NCI-H128 (cell line): ENCODE measurements around the gene BPIFB2.

Experiments
- DNase-seq: peaks from one replicate; lab custom pipeline; 2025; ENCODE audit not compliant: unreplicated experiment; lab: John Stamatoyannopoulos, UW

Gene BPIFB2

GRCh38 chr20:33020278-33021161 is 13.0 kb downstream of the BPIFB2 start:
- no peak for DNase-seq

- no peak for DNase-seq
These were observed 14.4 kb downstream of the BPIFB2 start for GRCh38 chr20:33021879-33022278.

GRCh38 chr20:33022289-33022688 is 14.8 kb downstream of the BPIFB2 start:
- no peak for DNase-seq

- DNase-seq = no peak
These were observed 15.4 kb downstream of the BPIFB2 start for GRCh38 chr20:33022694-33023438.

- DNase-seq = no peak
These were observed 16.1 kb downstream of the BPIFB2 start for GRCh38 chr20:33023439-33024242.

GRCh38 chr20:33024243-33024560 is 16.7 kb downstream of the BPIFB2 start:
- no peak for DNase-seq

GRCh38 chr20:33024609-33025317 is 17.3 kb downstream of the BPIFB2 start:
- no peak for DNase-seq

- DNase-seq = no peak
These were observed 17.9 kb downstream of the BPIFB2 start for GRCh38 chr20:33025318-33025876.

- no peak for DNase-seq
These were observed 18.7 kb downstream of the BPIFB2 start for GRCh38 chr20:33026072-33026778.

- DNase-seq = no peak
These were observed 19.6 kb downstream of the BPIFB2 start for GRCh38 chr20:33026779-33027759.

- no peak for DNase-seq
These were observed 20.6 kb downstream of the BPIFB2 start for GRCh38 chr20:33027769-33028751.

- no peak for DNase-seq
These were observed 21.4 kb downstream of the BPIFB2 start for GRCh38 chr20:33028875-33029274.

GRCh38 chr20:33030076-33030475 is 22.6 kb downstream of the BPIFB2 start:
- DNase-seq = no peak

GRCh38 chr20:33030569-33030968 is 23.1 kb downstream of the BPIFB2 start:
- no peak for DNase-seq

- no peak for DNase-seq
These were observed 24.0 kb downstream of the BPIFB2 start, which contains the start of gene BPIFB6 for GRCh38 chr20:33031531-33031930. BPIFB6 (plus strand) TSS chr20:33031648; CDS start chr20:33031648, 0 bp downstream.

- no peak for DNase-seq
These were observed 25.1 kb downstream of the BPIFB2 start for GRCh38 chr20:33032555-33032954.

GRCh38 chr20:33033381-33033780 is 25.9 kb downstream of the BPIFB2 start:
- DNase-seq = no peak
